GM18499 (cell line): ENCODE measurements around the gene SMG5.
"Not testable (repeated sequence)": the region's sequence is repeated elsewhere in the genome, so short reads cannot be mapped to it uniquely, and the experiment has no call there.

Source experiments
- ATAC-seq: cut with Tn5 transposase; IDR thresholded peaks from one replicate; pipeline ENCODE4 v1.9.1; 2021; ENCODE audit warnings: moderate number of reproducible peaks; ENCODE audit not compliant: insufficient read depth, unreplicated experiment

Gene SMG5, protein sequence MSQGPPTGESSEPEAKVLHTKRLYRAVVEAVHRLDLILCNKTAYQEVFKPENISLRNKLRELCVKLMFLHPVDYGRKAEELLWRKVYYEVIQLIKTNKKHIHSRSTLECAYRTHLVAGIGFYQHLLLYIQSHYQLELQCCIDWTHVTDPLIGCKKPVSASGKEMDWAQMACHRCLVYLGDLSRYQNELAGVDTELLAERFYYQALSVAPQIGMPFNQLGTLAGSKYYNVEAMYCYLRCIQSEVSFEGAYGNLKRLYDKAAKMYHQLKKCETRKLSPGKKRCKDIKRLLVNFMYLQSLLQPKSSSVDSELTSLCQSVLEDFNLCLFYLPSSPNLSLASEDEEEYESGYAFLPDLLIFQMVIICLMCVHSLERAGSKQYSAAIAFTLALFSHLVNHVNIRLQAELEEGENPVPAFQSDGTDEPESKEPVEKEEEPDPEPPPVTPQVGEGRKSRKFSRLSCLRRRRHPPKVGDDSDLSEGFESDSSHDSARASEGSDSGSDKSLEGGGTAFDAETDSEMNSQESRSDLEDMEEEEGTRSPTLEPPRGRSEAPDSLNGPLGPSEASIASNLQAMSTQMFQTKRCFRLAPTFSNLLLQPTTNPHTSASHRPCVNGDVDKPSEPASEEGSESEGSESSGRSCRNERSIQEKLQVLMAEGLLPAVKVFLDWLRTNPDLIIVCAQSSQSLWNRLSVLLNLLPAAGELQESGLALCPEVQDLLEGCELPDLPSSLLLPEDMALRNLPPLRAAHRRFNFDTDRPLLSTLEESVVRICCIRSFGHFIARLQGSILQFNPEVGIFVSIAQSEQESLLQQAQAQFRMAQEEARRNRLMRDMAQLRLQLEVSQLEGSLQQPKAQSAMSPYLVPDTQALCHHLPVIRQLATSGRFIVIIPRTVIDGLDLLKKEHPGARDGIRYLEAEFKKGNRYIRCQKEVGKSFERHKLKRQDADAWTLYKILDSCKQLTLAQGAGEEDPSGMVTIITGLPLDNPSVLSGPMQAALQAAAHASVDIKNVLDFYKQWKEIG

DNA sequence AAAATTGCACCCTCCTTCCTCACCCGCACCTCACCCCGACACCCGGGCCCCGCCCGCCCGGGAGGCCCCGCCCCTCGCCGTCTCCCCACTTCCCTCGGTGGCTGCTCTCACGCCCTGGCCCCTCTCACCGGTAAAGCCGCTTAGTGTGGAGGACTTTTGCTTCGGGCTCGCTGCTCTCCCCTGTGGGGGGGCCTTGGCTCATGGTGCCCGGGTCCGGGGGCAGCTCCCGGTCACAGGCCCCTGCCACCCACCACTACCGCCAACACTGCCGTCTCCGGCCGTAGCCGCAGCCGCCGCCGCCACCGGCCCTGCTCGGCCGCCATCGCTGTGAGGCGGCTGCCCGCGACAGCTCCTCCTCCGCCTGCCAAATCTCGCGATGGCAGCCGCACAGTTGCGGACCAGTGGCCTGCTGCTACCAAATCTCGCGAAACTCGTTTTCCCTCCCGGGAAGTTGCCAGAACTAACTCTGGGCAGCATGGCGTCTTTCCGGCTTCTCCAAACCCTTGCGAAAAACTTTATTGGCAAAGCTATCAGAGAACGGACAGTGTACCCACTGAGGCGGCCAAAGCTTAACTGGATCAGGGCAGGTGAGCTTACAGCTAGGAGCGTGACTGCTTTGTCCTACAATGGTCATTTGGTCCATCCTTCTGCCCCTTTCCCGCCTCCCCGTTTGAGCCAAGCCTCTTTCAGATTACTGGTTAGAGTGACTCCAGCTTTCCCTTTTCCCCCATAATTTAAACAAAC is at the start of gene SMG5:
SMG5 (minus strand) TSS at position 347 of the 744 bp plus-strand sequence; CDS start at position 202, 145 bp downstream.
- ATAC-seq = peak; percentile 43

DNA sequence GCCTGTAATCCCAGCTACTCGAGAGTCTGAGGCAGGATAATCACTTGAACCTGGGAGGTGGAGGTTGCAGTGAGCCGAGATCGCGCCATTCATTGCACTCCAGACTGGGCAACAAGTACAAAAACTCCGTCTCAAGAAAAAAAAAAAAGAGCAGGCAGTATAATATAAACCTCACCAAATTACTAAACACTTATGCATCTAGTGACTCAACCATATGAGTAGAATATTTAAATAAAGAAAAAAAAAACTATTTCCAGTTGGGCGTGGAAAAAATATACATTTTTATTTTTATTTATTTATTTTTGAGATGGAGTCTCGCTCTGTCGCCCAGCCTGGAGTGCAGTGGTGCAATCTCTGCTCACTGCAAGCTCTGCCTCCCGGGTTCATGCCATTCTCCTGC is 40.6 kb upstream of the SMG5 start:
- not testable (repeated sequence) for ATAC-seq

DNA sequence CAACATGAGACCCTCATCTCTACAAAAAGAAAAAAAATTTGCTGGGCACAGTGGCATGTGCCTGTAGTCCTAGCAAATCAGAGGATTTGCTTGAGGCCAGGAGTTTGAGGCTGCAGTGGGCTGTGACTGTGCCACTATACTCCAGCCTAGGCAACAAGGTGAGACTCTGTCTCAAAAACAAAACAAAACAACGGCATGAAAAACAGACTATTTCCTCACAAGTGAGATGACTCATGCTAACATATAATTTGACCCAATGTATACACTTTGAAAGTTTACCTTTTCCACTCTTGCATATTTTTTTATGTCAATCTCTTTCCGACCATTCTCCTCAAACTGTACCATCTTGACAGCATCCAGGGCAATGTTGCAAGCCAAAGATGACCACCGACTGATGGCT is 37.9 kb upstream of the SMG5 start:
- no peak for ATAC-seq

DNA sequence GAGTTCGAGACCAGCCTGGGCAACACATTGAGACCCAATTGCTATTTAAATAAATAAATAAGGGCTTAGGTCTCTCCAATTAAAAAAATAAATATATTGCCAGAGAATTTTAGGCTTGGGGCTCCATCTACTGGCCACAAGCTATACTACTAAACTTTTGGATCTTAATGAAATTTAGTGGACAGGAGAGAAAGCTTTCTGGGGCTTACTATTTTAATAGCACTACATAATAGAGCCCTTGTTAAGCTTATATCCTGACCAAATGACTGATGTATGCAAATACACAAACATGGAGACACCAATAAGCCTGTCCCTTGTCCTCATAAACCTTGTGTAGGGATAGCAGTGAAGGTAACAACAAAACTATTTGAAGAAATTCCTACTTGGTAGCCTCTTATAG is 37.0 kb upstream of the SMG5 start:
- ATAC-seq = no peak

DNA sequence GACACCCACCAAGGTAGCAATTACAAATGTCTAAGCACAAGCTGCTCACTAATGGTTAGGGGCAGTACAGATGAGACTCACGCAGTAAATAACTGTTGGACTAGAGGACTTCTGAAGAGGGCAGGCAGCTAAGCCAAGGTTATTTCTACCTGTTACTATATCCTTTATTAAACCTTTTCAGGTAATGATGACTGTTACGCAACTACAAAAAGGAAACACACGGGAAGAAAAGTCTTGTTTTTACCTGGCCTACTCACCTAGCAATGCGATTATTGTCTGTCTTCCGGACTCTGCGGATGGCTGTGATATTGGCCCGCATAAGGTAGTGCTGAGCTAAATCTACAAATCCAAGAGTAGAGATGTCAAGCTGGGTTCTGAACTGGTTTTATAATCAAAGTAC is 34.3 kb upstream of the SMG5 start:
- ATAC-seq = no peak

DNA sequence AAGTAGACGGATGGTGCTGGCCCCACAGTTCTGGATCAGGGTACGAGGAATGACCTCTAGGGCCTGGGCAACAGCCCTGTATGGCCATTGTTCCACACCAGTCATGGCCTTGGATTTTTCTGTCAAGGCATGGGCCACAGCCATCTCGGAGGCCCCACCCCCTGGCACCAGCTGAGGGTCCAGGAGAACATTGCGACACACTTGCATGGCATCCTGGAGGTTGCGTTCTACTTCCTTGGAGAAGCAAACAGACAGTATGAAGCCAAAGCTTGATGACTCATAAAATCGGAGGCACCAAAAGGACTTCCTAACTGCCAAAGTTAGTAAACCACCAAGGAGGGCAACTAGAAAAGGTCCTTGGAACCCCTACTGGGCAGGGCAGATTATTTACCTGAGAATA is 28.3 kb upstream of the SMG5 start:
- ATAC-seq = no peak

DNA sequence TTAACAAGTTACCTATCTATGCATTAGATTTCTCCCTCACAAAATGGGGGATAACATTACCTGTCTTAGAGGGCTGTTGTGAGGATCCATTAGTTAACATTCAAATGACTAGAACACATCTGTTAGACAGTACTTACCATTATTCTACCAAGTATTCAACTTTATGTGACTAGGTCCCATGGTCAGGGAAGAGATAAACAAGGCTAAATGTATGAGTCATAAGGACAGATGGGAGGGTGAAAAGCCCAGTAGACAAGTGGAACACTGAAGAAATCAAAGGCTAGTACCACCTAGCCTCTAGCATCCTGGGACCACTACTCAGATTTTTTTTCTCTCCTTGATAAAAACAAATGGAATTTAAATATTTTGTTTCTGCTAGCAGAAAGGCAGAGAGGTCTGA is 25.5 kb upstream of the SMG5 start:
- ATAC-seq = no peak

DNA sequence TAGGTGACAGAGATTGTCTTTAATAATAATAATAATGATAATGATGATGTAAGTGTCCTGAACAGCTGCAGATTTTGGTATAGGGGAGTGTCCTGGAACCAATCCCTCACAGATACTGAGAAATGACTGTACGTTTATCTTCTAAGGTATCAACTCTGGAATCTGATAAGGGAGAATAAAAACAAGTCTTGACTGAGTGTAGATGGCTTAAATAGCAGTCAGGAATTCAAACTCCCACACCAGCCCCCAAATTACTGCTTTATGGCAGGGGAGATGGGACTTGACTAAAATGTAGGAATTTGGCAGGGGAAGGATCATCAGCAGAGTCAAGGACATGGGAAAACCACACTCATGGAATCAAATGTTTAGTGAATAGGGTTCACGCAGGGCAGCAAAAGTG is 22.6 kb upstream of the SMG5 start:
- no peak for ATAC-seq

DNA sequence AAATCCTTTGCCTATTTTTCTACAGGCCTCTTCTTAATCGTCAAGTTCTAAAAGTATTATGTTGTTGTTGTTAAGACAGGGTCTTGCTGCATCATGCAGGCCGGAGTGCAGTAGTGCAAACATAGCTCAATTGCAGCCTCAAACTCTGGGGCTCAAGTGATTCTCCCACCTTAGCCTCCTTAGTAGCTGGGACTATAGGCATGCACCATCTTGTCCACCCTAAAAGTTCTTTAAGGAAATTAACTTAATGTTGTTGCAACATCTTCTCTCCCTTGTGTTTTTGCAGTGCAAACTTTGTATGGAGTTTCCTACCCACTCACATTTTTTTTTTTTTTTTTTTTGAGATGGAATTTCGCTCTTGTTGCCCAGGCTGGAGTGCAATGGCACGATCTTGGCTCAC is 20.6 kb upstream of the SMG5 start:
- no peak for ATAC-seq

DNA sequence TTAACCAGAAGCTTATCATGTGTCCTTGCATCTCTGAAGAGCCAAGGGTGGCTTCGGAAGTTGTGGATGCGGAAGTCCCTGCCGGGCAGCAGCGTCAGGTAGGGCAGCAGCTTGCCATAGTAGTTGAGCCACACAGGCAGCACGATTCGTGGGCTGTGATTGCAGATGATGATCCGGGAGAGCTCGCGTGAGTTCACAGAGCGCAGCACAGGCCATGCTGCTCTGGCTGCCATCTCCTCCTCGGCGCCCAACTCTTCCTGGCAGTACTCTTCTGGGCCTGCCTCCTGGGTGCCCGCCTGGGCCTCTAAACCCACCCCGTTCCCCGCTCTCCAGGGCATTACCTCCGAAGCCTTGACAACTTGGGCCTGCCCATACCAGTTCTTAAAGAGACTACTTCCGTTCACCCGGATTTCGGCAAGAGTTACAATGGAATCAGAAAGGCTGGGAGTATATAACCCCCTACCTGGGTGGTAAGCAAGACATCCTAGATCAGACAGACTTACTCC is 16.3 kb upstream of the SMG5 start, which contains the start of gene VHLL:
VHLL (minus strand) TSS at position 456 of the 506 bp plus-strand sequence; CDS start at position 338, 118 bp downstream.
- no peak for ATAC-seq

DNA sequence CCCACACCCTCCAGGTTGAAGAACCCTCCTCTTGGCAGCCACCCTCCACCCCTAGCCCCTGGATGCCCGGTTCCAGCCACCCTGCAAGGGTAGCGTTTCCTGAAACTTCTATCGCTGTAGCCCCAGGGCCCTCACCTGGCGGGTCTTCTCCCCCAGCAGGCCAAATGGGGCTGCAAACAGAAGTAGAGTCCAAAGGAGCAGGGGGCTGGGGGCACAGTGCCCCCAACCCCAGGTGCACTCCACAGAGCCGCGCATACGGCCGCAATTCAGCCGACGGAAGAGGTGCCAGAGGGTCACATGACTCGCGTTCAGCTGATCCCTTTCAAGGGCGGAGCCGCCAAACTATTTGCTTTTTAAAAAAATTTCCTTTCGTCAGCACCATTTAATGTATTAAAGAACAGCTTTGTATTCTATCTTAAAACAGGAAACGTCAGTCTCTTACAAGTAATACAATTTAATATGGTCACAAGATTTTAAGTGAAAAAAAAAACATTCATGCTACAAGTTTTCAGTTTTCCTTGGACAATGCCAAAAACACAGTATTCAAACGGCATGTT is 12.8 kb upstream of the SMG5 start, which contains the start of gene GLMP:
GLMP (minus strand) TSS at position 289 of the 557 bp plus-strand sequence; CDS start at position 255, 34 bp downstream.
- no peak for ATAC-seq

DNA sequence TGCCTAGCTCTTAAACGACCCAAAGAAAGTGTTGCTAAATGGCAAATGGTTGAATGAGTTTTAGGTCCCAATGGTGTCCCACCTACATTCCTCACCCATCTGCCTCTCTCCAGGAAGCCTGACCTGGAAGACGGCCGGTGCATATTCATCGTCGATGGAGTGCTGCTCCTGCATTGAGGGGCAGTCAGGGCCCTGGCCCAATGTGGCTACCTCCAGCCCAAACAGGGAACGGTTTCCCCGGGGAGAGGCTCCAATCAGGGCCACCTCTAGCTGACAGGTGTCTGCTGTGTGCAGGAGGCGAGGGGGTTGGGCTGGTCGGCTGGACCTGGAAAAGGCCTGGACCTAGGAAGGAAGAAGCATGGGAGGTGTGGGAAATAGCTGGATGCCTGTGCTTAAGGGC is 11.3 kb upstream of the SMG5 start:
- ATAC-seq = no peak

DNA sequence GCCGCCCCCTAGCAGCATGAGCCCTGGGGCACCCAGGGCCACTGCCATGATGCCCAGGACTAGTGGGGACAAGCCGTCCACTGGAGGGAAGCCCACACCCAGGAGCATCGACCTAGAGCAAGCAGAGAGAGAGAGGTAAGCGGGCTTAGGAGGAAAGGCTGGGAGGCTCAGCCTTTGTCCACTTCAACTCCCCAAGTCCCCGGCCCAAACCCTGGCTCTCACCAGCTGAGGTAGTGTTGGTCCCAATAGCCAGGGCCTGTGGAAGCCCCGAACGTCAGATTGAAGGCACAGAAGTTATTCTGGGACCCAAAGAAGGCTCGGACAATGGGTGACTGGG is 10.4 kb upstream of the SMG5 start:
- ATAC-seq = no peak

DNA sequence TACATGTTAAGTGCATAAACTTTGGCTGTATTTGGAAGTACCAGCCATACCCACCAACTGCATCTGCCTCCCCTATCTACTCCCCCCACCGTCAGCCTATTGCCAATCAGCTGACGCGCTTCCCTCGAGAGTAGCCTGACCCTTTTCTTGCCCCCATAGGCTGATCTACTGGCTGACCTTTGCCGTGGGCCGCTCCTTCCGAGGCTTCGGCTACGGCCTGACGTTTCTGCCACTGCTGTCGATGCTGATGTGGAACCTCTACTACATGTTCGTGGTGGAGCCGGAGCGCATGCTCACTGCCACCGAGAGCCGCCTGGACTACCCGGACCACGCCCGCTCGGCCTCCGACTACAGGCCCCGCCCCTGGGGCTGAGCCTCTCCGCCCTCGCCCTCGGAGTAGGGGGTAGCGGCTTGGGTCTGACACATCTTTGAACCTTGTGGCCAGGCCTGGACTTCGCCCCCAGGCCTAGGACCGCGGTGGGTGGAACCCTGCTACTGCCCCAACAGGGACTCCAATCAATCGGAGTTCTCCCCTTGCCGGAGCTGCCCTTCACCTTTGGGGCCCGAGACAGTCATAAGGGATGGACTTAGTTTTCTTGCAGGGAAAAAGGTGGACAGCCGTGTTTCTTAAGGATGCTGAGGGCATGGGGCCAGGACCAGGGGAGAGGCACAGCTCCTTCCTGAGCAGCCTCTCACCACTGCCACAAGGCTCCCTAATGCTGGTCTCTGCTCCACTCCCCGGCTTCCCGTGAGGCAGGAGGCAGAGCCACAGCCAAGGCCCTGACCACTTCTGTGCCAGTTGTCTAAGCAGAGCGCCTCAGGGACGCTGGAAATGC is 8.8 kb upstream of the SMG5 start:
- ATAC-seq = no peak

DNA sequence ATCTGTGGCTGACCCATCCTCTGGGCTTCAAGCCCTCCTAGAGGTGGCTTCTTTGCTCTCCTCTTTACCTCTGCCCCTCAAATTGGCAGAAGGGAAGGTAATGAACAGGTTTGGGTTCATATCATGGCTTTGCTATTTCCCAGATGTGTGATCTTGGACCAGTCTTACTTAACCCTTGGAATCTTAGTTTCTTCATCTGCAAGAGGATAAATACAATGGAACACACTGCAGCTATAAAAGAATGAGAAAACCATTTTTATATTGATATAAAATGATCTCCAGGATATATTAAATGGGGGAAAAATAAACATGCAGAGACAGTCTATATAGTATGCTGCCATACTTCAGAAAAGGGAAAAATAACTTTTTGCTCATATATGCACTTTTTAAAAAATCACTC is 7.2 kb upstream of the SMG5 start:
- ATAC-seq = no peak

DNA sequence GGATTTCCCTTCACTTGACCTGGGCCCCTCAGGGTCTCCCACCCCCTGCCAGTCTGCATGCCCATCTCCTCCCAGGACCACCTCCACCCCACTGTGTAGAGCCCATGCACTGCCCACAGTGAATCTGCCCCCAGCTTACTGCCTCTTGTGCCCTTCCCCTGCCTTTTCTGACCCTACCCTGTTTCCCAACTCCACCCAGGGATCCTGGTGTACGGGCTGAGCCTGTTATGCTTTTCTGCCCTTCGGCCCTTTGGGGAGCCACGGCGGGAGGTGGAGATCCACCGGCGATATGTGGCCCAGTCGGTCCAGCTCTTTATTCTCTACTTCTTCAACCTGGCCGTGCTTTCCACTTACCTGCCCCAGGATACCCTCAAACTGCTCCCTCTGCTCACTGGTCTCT is 3.4 kb upstream of the SMG5 start:
- ATAC-seq = no peak

DNA sequence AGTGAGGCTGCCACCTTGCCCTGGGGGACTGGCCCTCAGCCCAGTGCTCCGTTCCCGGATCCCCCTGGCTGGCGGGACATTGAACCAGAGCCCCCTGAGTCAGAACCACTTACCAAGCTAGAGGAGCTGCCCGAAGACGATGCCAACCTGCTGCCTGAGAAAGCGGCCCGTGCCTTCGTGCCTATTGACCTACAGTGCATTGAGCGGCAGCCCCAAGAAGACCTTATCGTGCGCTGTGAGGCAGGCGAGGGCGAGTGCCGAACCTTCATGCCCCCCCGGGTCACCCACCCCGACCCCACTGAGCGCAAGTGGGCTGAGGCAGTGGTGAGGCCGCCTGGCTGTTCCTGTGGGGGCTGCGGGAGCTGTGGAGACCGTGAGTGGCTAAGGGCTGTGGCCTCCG is 2.8 kb upstream of the SMG5 start:
- no peak for ATAC-seq

DNA sequence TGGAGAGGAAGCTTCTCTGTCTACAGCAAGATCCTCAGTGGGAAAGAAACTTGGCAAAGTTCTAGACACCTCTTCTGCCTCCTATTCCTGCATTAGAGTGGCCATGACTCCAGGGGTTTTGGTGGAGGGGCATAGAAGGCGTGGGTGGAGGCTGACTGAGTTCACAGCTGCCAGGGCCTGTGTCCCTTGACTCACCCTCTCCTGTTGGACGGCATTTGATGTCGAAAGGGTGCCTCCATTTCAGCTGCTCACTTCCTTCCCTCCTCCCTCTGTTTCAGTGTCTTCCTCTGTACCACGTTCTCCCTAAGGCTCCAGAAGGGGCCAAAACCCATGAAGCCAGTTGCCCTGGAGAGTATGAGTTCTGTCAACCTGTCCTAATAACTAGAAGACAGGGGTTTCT is 2.1 kb upstream of the SMG5 start:
- ATAC-seq = no peak

DNA sequence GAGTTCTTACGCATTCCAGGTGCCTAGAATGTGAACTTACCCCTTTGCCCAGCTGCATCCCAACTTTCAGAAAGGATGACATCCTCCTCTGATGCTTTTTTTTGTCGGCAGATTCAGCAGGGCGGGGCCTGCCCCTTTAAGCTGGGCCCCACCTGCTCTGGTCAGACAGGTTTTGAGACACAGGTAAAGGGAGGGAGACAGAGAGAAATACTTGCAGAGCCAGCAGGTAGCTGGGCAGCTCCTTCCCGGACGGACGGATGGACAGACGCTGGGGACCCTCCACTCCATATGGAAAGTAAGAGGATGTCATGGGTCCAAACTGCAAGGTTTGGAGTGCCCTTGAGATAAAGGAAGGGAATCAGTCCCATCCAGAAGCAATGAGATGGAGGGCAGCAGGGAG is 1.5 kb upstream of the SMG5 start, which contains the start of gene TMEM79:
TMEM79 (plus strand) TSS at position 214 of the 400 bp plus-strand sequence. CDS start 902 bp downstream, outside the sequence.
- no peak for ATAC-seq
